Activated gamma-delta T cell (primary cell): ENCODE measurements around the gene AAGAB.
"Not testable (repeated sequence)": the region's sequence is repeated elsewhere in the genome, so short reads cannot be mapped to it uniquely, and the experiment has no call there.

ENCODE experiments used
- DNase-seq: peaks from one replicate; lab custom pipeline; 2025; lab: John Stamatoyannopoulos, UW

The AAGAB gene

GRCh38 chr15:67171471-67171870, 83.0 kb downstream of the AAGAB start:
- DNase-seq, result no peak

- no peak for DNase-seq
Measured at GRCh38 chr15:67170143-67170925, 84.1 kb downstream of the AAGAB start.

GRCh38 chr15:67168694-67169093, 85.8 kb downstream of the AAGAB start:
- DNase-seq, result no peak

- no peak for DNase-seq
Measured at GRCh38 chr15:67167091-67167490, 87.4 kb downstream of the AAGAB start.

GRCh38 chr15:67166280-67167009, 88.0 kb downstream of the AAGAB start:
- no peak for DNase-seq

GRCh38 chr15:67165254-67166253, 88.9 kb downstream of the AAGAB start:
- no peak for DNase-seq

- DNase-seq, result no peak
Measured at GRCh38 chr15:67164811-67165253, 89.6 kb downstream of the AAGAB start.

GRCh38 chr15:67164401-67164791, 90.1 kb downstream of the AAGAB start:
- no peak for DNase-seq

- no peak for DNase-seq
Measured at GRCh38 chr15:67163180-67163579, 91.3 kb downstream of the AAGAB start.

- no peak for DNase-seq
Measured at GRCh38 chr15:67161881-67162280, 92.6 kb downstream of the AAGAB start.

- DNase-seq, result no peak
Measured at GRCh38 chr15:67161412-67161811, 93.0 kb downstream of the AAGAB start.

GRCh38 chr15:67158367-67158766, 96.1 kb downstream of the AAGAB start:
- DNase-seq, result no peak

- DNase-seq, result no peak
Measured at GRCh38 chr15:67157521-67158252, 96.8 kb downstream of the AAGAB start.

- no peak for DNase-seq
Measured at GRCh38 chr15:67156834-67157233, 97.6 kb downstream of the AAGAB start.

- no peak for DNase-seq
Measured at GRCh38 chr15:67156426-67156825, 98.0 kb downstream of the AAGAB start.

GRCh38 chr15:67154249-67154648, 100.2 kb downstream of the AAGAB start:
- DNase-seq, result no peak

GRCh38 chr15:67153044-67153443, 101.4 kb downstream of the AAGAB start:
- not testable (repeated sequence) for DNase-seq

- DNase-seq, result no peak
Measured at GRCh38 chr15:67152429-67152828, 102.0 kb downstream of the AAGAB start.
